Cardiac fibroblast (primary cell): ENCODE results near the gene DZIP3.
"Not testable (repeated sequence)": the region's sequence is repeated elsewhere in the genome, so short reads cannot be mapped to it uniquely, and the experiment has no call there.

Experiments used
- DNase-seq, 2 donors: peaks; one replicate each; pipeline versions ENCODE4 v3.0.0 to v3.0.0-alpha.2; 2010; ENCODE audit warnings: low read depth in 2 of 2
- H3K4me3 ChIP-seq, 2 donors: replicated peaks in 1 of 2; 1 replicate in 1 of 2; 2 replicates in 1 of 2; pipeline ENCODE4 v1.5.1; 2011; ENCODE audit warnings: low read depth in 2 of 2, low read length in 2 of 2, mild to moderate bottlenecking in 2 of 2, moderate library complexity in 1 of 2
- CTCF ChIP-seq: IDR thresholded peaks from one replicate; pipeline ENCODE4 v1.5.1; 2011; ENCODE audit warnings: low read depth, mild to moderate bottlenecking, low read length, inconsistent platforms

DZIP3 gene

GRCh38 chr3:108669208-108669607, 79.7 kb downstream of the DZIP3 start:
- DNase-seq, result no peak
- no peak for TF ChIP-seq CTCF
- no peak overlapping the region for H3K4me3 ChIP-seq

GRCh38 chr3:108672701-108673100, 83.2 kb downstream of the DZIP3 start:
- no peak overlapping the region for H3K4me3 ChIP-seq
- DNase-seq, result no peak
- no peak for TF ChIP-seq CTCF

- no peak overlapping the region for H3K4me3 ChIP-seq
- no peak for TF ChIP-seq CTCF
- DNase-seq, result no peak
Observed at GRCh38 chr3:108673988-108674661, 84.6 kb downstream of the DZIP3 start.

GRCh38 chr3:108677811-108678210, 88.3 kb downstream of the DZIP3 start:
- TF ChIP-seq CTCF, result no peak
- no peak overlapping the region for H3K4me3 ChIP-seq
- no peak for DNase-seq

GRCh38 chr3:108692286-108692685, 102.8 kb downstream of the DZIP3 start:
- DNase-seq, H3K4me3 ChIP-seq: not testable (repeated sequence)

GRCh38 chr3:108698461-108698860, 108.9 kb downstream of the DZIP3 start:
- no peak for TF ChIP-seq CTCF
- no peak overlapping the region for H3K4me3 ChIP-seq
- DNase-seq, result no peak

GRCh38 chr3:108705045-108705444, 115.5 kb downstream of the DZIP3 start:
- no peak for DNase-seq
- no peak for TF ChIP-seq CTCF
- no peak overlapping the region for H3K4me3 ChIP-seq
